Stimulated activated CD8-positive, alpha-beta memory T cell treated with anti-CD3 and anti-CD28 coated beads, Interleukin-2, amount 100 ng/mL, for 1 hour (primary cell): ENCODE results near the gene CBS.
"Not testable (repeated sequence)": the region's sequence is repeated elsewhere in the genome, so short reads cannot be mapped to it uniquely, and the experiment has no call there.

Experiments used
- DNase-seq, 2 donors: peaks; one replicate each; pipeline ENCODE4 v3.0.0-alpha.2; 2020; ENCODE audit warnings: low read depth in 2 of 2

CBS gene

DNA sequence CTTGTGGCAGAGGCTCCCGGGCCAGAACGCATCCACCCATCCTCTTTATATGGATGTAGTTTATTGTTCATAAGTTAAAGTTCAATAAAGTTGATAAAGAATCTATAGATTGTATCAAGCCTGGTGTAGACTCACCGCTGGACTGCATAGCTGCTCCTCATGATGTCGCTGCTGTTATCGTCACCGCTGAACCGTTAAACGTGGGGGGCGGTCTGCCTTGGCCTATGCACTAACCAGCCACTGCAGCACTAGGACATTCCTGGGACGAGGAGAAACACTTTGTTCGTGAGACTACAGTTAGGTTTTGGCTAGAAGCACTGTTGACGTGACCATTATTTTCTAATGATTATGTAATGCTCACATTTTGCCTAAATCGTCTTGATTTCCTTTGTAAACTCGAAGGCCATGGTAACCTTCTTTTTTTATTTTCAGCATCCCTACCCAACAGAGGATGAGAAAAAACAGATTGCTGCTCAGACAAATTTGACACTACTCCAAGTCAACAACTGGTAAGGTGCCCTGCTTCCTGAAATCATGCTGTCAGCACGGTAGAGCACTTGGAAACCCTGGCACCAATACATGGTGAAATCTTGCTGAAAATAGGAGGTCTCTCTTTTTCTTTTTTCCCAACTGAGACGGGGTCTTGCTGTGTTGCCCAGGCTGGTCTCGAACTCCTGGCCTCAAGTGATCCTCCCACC, 51.0 kb downstream of the CBS start:
- DNase-seq = no peak

DNA sequence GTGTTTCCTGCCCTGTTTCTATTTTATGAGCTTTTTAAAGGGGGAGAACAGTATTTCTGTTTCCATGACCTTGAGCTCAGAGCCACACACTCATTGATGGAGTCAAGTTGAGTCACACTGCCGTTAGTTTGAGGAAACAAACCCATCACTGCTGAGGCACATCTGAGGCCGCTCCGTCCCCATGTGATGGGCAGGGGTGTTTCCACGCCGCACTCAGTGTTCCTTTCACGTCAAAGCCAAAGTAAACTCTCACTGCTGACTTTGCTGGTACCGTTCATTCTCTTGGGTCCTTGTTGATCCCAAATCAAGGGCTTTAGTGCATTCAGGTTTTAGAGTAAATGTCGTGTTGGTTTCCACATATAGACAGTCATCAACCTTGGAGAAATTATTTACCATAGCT, 52.5 kb downstream of the CBS start:
- DNase-seq = no peak

GRCh38 chr21:43021756-43022600, 53.7 kb downstream of the CBS start:
- DNase-seq = no peak

- DNase-seq = no peak
Measured at GRCh38 chr21:43021191-43021590, 54.4 kb downstream of the CBS start.

DNA sequence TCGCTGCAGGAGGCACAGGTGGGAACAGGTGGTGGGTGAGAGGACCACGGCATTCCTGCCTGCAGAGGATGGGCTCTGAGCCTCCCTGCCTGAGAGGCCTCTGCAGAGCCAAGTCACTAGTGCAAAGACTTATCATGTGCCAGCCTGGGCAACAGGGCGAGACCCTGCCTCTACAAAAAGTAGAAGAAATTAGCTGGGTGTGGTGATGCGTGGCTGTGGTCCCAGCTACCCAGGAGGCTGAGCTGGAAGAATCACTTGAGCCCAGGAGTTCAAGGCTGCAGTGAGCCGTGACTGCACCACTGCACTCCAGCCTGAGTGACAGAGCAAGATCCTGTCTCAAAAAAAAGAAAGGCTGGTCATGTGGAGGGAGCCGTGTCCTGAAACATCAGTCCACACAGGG, 54.9 kb downstream of the CBS start:
- no peak for DNase-seq

- no peak for DNase-seq
Measured at GRCh38 chr21:43020177-43020576, 55.5 kb downstream of the CBS start.

GRCh38 chr21:43018519-43018918, 57.1 kb downstream of the CBS start:
- no peak for DNase-seq

GRCh38 chr21:43016728-43017127, 58.9 kb downstream of the CBS start:
- no peak for DNase-seq

DNA sequence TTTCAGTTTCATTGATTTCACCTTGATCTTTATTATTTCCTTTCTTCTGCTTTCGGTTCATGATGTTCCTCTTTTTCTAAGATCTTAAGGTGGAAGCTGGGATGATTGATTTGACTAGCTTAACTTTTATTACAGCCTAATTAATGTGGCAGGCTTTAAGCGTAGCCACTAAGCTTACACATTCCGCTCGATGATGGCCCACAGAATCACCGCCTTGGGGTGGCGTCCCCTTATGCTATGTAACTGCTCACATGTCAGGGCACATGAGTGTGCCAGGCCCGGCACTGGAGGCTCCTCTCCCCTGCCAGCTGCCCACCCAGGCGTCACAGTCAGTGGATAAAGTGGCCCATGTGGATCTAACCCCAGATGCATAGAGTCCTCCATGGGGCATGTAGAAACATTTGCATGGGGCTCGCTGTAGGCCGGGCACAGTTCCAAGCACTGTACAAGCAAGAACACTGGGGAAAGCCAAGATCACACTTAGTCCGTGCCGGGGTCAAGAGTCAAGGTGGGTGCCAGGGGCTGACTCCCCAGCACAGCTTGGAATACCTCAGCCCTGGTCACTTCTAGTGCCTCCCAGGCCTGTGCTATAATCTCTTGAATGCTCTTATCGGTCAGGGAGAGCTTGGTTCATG, 59.6 kb downstream of the CBS start:
- no peak for DNase-seq

GRCh38 chr21:43012596-43012995, 63.0 kb downstream of the CBS start:
- no peak for DNase-seq

- no peak for DNase-seq
Measured at GRCh38 chr21:43006874-43007208, 68.8 kb downstream of the CBS start.

- not testable (repeated sequence) for DNase-seq
Measured at GRCh38 chr21:43006051-43006873, 69.4 kb downstream of the CBS start.

DNA sequence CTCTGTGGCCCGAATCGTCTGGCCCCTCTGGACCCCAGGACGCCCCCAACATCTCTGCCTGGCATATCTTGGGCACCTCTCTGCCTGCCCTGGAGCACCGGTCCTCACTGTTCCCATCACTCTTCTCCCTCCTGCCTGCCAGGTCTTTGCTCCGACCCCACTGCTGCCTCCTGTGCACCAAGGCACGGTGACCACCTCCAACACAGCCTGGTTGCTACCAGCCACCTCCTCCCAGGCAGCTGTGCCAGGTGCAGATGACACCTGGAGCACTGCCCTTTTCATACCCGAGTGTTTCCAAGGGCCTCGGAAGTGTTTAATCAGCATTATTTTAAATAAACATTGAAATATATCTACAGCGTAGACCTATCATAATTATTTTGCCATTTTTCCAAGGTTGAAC, 70.0 kb downstream of the CBS start:
- DNase-seq = no peak

- DNase-seq = no peak
Measured at GRCh38 chr21:43004926-43005325, 70.7 kb downstream of the CBS start.
